Stimulated activated CD8-positive, alpha-beta memory T cell treated with anti-CD3 and anti-CD28 coated beads, Interleukin-7, amount 100 ng/mL, for 1 hour (primary cell): ENCODE measurements around the gene SCIMP.
A peak's percentile ranks its signal among the peaks of the same experiment; 100 is the strongest.
"Not testable (repeated sequence)": the region's sequence is repeated elsewhere in the genome, so short reads cannot be mapped to it uniquely, and the experiment has no call there.

Experiments
- DNase-seq, 2 donors: peaks; one replicate each; pipeline ENCODE4 v3.0.0-alpha.2; 2020; ENCODE audit warnings: low read depth in 2 of 2

SCIMP gene

GRCh38 chr17:5237541-5238016, 2.9 kb upstream of the SCIMP start:
- peak in 1 of 2 donors; percentile 19 for DNase-seq

- DNase-seq, result no peak
These were observed 2.4 kb upstream of the SCIMP start for GRCh38 chr17:5236938-5237540.

- not testable (repeated sequence) for DNase-seq
These were observed 1.2 kb downstream of the SCIMP start for GRCh38 chr17:5233492-5233891.

GRCh38 chr17:5226940-5227878, 7.5 kb downstream of the SCIMP start:
- DNase-seq, result peak in 1 of 2 donors; percentile 24

GRCh38 chr17:5225668-5226457, 8.8 kb downstream of the SCIMP start:
- DNase-seq, result no peak

- not testable (repeated sequence) for DNase-seq
These were observed 12.7 kb downstream of the SCIMP start for GRCh38 chr17:5221912-5222311.

- no peak for DNase-seq
These were observed 14.6 kb downstream of the SCIMP start for GRCh38 chr17:5220074-5220473.

- no peak for DNase-seq
These were observed 15.1 kb downstream of the SCIMP start for GRCh38 chr17:5219536-5219935.

- not testable (repeated sequence) for DNase-seq
These were observed 17.1 kb downstream of the SCIMP start for GRCh38 chr17:5217562-5217961.

- no peak for DNase-seq
These were observed 23.2 kb downstream of the SCIMP start for GRCh38 chr17:5211458-5211857.

GRCh38 chr17:5210614-5211252, 23.9 kb downstream of the SCIMP start:
- no peak for DNase-seq

- DNase-seq, result no peak
These were observed 24.6 kb downstream of the SCIMP start for GRCh38 chr17:5210091-5210490.

GRCh38 chr17:5209396-5209795, 25.3 kb downstream of the SCIMP start:
- no peak for DNase-seq

GRCh38 chr17:5203908-5204294, 30.8 kb downstream of the SCIMP start:
- DNase-seq, result no peak

- no peak for DNase-seq
These were observed 31.3 kb downstream of the SCIMP start for GRCh38 chr17:5203178-5203907.

GRCh38 chr17:5201011-5201410, 33.6 kb downstream of the SCIMP start:
- no peak for DNase-seq

- no peak for DNase-seq
These were observed 34.3 kb downstream of the SCIMP start for GRCh38 chr17:5200360-5200759.

- no peak for DNase-seq
These were observed 36.2 kb downstream of the SCIMP start for GRCh38 chr17:5198472-5198871.

GRCh38 chr17:5194346-5194745, 40.3 kb downstream of the SCIMP start:
- DNase-seq, result no peak

GRCh38 chr17:5191541-5192417, 42.9 kb downstream of the SCIMP start, which contains the start of gene ZNF594:
Gene ZNF594 (minus strand): TSS chr17:5191868. CDS start chr17:5184256, 7,612 bp downstream.
- DNase-seq, result peak; percentile 92 to 96
